GM12873 (cell line): ENCODE results near the gene PLB1.

ENCODE experiments used
- TF ChIP-seq, protein P1 (sequence below): IDR thresholded peaks from 2 replicates; pipeline ENCODE4 v1.5.1; 2012; ENCODE audit warnings: low read depth, mild to moderate bottlenecking, moderate library complexity, low read length, control low read depth; ENCODE audit not compliant: insufficient read depth; ENCODE audit errors: missing control alignments

Gene PLB1

DNA sequence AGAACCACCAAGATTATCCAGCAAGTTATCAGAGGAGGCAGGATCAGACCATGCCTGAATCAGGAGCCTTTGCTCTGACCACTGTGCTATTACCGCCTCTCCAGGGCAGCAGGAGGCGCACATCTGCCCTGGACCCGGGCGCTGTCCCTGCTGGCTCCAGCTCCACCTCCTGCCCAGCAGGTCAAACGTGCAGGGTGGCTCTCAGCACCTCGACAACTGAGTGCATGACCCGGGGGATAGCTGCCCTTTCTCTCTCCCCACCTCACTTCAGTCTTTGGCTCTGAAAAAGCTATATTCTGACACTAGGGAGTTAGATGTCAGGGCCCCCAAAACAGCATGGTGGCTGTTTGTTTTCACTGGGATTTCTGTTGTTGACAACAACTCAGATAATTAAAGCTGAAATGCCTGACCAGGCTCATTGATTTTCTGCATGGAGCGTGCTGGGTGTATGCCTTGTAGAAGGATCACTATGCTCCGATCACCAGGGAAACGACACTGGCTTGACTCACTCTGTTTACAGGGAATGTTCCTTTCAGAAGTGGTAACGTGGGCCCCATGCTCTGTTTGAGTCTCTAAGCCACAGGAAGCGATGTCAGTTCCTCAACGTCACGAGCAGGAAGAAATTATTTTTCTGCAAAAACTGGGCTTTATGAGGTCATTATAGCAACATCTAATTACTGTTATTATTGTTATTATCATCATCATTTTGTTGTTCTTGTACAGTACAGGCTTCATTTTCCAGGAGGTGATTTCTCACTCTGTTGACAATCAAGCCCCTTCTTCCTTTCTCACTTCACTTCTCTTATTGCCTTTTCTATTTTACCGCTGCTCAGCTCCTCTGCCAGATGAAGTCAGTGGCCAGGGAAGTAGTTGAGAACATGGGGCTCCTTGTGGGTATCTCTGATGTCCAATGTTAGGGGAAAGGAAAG, 125.6 kb downstream of the PLB1 start:
- TF ChIP-seq, protein P1, sequence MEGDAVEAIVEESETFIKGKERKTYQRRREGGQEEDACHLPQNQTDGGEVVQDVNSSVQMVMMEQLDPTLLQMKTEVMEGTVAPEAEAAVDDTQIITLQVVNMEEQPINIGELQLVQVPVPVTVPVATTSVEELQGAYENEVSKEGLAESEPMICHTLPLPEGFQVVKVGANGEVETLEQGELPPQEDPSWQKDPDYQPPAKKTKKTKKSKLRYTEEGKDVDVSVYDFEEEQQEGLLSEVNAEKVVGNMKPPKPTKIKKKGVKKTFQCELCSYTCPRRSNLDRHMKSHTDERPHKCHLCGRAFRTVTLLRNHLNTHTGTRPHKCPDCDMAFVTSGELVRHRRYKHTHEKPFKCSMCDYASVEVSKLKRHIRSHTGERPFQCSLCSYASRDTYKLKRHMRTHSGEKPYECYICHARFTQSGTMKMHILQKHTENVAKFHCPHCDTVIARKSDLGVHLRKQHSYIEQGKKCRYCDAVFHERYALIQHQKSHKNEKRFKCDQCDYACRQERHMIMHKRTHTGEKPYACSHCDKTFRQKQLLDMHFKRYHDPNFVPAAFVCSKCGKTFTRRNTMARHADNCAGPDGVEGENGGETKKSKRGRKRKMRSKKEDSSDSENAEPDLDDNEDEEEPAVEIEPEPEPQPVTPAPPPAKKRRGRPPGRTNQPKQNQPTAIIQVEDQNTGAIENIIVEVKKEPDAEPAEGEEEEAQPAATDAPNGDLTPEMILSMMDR = peak; percentile 31

DNA sequence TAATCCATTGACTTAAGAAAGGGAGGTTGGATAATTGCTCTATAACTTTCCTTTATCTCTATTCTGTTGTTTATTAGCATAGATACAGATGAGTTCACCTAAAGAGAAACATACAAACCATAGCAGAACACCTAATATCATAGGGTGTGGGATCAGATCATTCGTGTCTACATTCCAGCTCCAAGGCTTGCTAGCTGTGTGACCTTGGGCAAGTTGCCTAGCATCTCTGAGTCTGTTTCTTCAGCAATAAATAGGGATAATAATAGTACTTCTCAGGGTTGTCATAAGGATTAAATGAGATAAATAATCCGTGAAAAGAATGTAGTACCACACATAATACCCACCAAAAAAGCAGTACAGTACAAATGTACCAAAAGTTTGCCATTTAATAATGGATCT, 126.2 kb downstream of the PLB1 start:
- TF ChIP-seq, protein P1 = no peak

DNA sequence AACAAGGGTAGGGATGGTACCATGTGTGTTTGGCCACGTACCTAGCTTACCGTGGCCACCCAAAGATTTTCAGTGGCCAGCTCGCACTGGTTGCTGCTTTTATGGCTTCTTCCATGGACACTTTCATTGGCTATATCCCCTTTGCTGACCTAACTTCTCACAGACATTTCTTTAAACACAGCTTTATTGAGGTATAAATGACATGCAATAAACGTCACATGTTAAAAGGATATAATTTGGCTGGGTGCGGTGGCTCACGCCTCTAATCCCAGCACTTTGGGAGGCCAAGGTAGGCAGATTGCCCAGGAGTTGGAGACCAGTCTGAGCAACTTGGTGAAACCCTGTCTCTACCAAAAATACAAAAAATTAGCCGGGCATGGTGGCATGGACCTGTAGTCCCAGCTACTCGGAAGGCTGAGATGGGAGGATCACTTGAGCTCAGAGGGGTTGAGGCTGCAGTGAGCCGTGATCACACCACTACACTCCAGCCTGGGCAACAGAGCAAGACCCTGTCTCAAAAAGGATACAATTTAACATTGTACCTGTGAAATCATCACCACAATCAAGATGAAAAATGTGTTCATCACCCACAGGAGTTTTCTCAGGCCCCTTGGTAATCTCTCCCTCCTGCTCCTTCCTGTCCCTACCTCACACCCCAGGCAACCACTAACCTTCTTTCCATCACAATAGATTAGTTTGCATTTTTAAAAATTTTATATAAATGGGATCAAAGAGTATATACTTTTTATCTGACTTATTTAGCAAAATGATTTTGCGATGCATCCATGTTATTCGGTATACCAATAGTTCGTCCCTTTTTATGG, 127.9 kb downstream of the PLB1 start:
- TF ChIP-seq, protein P1 = no peak

DNA sequence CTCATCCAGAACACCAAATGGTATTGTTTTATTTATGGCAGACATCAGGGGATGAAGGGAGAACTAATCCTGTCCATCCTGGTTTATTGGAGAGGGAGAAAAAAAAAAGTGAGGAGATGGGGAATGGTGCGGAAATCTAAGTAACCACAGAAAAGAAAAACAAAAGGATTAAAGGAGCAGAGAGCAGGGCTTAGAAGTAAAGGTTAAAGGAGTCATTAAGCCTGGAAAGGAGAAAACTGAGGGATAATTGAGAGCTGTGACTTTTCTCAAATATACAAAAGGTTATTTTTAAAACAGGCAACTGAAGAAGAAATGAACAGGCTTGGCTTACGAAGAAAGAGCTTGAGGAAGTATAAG, 128.6 kb downstream of the PLB1 start:
- TF ChIP-seq, protein P1 = no peak

DNA sequence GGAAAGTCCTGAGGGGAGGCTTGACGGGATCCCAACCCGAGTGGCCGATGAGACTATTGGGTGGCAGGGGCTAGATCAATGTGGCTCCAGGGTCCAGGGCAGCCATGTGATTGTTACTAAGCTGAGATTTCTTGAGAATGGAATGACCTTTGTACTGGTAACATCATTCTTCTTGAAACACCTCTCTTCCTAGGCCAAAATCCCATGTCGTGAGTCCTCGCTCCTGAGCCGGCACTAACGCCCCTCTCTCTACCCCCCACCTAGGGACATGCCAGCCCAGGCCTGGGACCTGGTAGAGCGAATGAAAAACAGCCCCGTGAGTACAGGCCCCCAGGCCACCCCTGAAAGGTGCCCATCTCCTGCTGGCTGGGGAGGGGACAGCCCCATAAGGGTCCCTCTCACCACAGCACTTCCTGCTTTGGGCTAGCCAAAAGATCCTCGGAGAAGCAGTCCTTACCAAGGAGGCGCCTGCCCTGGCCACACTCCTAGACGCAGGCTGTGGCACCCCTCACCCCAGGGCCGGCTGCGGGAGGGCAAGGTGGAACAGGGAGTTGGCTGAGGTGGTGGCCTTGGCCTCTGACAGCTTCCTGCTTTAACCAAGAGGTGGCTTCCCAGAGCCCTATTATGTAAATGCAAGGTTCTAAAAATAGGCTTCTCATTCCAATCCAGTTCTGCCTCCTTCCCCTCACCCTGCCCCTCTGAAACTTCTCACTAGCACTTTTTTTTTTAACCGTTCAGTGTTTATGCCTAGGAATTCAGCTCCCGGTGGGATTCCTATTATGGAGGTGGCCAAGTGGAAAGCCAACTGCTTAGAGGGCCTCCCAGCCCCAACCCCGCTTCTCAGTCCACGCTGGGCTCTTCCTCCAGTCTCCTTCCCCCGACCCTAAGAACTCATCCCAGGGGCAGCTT, 129.2 kb downstream of the PLB1 start:
- TF ChIP-seq, protein P1 = no peak

DNA sequence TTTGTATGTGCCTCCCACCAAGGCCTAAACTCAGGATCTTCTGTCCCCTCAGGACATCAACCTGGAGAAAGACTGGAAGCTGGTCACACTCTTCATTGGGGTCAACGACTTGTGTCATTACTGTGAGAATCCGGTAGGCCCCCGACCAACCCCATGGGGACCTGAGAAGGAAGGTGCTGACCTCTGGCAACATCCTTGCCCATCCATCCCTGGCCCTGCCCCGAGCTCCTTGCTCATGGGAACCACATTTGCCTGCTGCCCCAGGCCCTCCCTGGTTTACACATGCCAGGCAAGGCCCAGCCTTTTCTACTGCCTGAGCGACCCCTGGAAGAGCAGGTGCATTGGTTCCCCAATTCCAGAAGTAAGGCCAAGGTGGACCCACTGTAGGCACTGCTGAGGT, 130.5 kb downstream of the PLB1 start:
- TF ChIP-seq, protein P1 = no peak
